Measurements from ENCODE around the gene SLC16A4. TPM values are rescaled to one million over a fixed set of nuclear protein-coding genes. Genes with fewer than 3 reads are reported as not detected.

Gene SLC16A4
- total and polyA plus RNA-seq, 2 experiments from 2014 or later, result 10.7 to 16.2 TPM

DNA sequence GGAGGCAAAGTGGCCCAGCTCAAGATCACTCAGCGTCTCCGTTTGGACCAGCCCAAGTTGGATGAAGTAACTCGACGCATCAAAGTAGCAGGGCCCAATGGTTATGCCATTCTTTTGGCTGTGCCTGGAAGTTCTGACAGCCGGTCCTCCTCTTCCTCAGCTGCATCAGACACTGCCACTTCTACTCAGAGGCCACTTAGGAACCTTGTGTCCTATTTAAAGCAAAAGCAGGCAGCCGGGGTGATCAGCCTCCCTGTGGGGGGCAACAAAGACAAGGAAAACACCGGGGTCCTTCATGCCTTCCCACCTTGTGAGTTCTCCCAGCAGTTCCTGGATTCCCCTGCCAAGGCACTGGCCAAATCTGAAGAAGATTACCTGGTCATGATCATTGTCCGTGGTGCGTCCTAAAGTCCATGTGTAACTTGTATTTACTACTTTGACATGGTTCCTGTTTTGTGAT, 48.9 kb downstream of the SLC16A4 start:
- DNase-seq (ENCODE audit: low spot score), result no peak
- Histone ChIP-seq H2AFZ (no peak overlapping the region), H3K9me3 (ENCODE audit: low read depth) (no peaks in the 10 kb centered on the region), H3K4me1 (ENCODE audit: insufficient read depth) (peaks cover 43% of the 10 kb centered on the region), H3K4me3 (peak overlapping the region; percentile 1), H3K36me3 (replicated peaks; ENCODE audit: insufficient read depth, low read depth) (no peaks in the 10 kb centered on the region), H3K9me2 (replicated peaks; ENCODE audit: insufficient read depth) (no peaks in the 10 kb centered on the region), H3K79me2 (peaks cover 72% of the 10 kb centered on the region), H3K27me3 (no peaks in the 10 kb centered on the region), H3K27ac (no peak overlapping the region), H3K4me2 (peak overlapping the region; percentile 86), H4K20me1 (ENCODE audit: insufficient read depth, poor library complexity, severe bottlenecking) (peaks cover 46% of the 10 kb centered on the region)
- 73% methylated on average over 9 of the region's 9 CpGs for WGBS (ENCODE audit: low lambda C conversion rate, missing lambda C conversion rate)
- TF ChIP-seq, protein P1, sequence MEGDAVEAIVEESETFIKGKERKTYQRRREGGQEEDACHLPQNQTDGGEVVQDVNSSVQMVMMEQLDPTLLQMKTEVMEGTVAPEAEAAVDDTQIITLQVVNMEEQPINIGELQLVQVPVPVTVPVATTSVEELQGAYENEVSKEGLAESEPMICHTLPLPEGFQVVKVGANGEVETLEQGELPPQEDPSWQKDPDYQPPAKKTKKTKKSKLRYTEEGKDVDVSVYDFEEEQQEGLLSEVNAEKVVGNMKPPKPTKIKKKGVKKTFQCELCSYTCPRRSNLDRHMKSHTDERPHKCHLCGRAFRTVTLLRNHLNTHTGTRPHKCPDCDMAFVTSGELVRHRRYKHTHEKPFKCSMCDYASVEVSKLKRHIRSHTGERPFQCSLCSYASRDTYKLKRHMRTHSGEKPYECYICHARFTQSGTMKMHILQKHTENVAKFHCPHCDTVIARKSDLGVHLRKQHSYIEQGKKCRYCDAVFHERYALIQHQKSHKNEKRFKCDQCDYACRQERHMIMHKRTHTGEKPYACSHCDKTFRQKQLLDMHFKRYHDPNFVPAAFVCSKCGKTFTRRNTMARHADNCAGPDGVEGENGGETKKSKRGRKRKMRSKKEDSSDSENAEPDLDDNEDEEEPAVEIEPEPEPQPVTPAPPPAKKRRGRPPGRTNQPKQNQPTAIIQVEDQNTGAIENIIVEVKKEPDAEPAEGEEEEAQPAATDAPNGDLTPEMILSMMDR (IDR thresholded peaks at IDR 0.05; ENCODE audit: poor library complexity), result no peak
- TF ChIP-seq EZH2 (IDR thresholded peaks at IDR 0.05; ENCODE audit: borderline replicate concordance) (no peak), EZH2phosphoT487 (IDR thresholded peaks at IDR 0.05; ENCODE audit: low read depth, severe bottlenecking, unreplicated experiment) (no peak)

DNA sequence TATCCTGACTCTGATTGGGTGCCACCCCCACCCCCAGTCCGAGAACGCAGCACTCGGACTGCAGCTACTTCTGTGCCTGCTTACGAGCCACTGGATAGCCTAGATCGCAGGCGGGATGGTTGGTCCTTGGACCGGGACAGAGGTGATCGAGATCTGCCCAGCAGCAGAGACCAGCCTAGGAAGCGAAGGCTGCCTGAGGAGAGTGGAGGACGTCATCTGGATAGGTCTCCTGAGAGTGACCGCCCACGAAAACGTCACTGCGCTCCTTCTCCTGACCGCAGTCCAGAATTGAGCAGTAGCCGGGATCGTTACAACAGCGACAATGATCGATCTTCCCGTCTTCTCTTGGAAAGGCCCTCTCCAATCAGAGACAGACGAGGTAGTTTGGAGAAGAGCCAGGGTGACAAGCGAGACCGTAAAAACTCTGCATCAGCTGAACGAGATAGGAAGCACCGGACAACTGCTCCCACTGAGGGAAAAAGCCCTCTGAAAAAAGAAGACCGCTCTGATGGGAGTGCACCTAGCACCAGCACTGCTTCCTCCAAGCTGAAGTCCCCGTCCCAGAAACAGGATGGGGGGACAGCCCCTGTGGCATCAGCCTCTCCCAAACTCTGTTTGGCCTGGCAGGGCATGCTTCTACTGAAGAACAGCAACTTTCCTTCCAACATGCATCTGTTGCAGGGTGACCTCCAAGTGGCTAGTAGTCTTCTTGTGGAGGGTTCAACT, 49.5 kb downstream of the SLC16A4 start:
- DNase-seq (ENCODE audit: low spot score), result no peak

DNA sequence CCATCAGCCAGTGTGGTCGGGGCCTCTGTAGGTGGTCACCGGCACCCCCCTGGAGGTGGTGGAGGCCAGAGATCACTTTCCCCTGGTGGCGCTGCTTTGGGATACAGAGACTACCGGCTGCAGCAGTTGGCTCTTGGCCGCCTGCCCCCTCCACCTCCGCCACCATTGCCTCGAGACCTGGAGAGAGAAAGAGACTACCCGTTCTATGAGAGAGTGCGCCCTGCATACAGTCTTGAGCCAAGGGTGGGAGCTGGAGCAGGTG, 50.7 kb downstream of the SLC16A4 start:
- Histone ChIP-seq H3K9me2 (replicated peaks; ENCODE audit: insufficient read depth) (no peaks in the 10 kb centered on the region), H3K36me3 (replicated peaks; ENCODE audit: insufficient read depth, low read depth) (no peaks in the 10 kb centered on the region), H3K4me1 (ENCODE audit: insufficient read depth) (peaks cover 33% of the 10 kb centered on the region), H4K20me1 (ENCODE audit: insufficient read depth, poor library complexity, severe bottlenecking) (peaks cover 37% of the 10 kb centered on the region), H2AFZ (no peak overlapping the region), H3K79me2 (peaks cover 54% of the 10 kb centered on the region), H3K27me3 (no peaks in the 10 kb centered on the region), H3K9me3 (ENCODE audit: low read depth) (no peaks in the 10 kb centered on the region), H3K4me3 (peak overlapping the region; percentile 52), H3K27ac (peak overlapping the region; percentile 89), H3K4me2 (peak overlapping the region; percentile 86)
- TF ChIP-seq, protein P1 (IDR thresholded peaks at IDR 0.05; ENCODE audit: poor library complexity), result no peak
- TF ChIP-seq EZH2 (IDR thresholded peaks at IDR 0.05; ENCODE audit: borderline replicate concordance) (no peak), EZH2phosphoT487 (IDR thresholded peaks at IDR 0.05; ENCODE audit: low read depth, severe bottlenecking, unreplicated experiment) (no peak)
- WGBS (ENCODE audit: low lambda C conversion rate, missing lambda C conversion rate), result 4% methylated on average over 9 of the region's 9 CpGs
- no peak for DNase-seq (ENCODE audit: low spot score)

More for the DNA sequence above, 49.5 kb downstream of the SLC16A4 start:
- Histone ChIP-seq H3K4me3 (no peak overlapping the region), H3K27ac (no peak overlapping the region), H3K36me3 (replicated peaks; ENCODE audit: insufficient read depth, low read depth) (no peaks in the 10 kb centered on the region), H3K4me1 (ENCODE audit: insufficient read depth) (peaks cover 37% of the 10 kb centered on the region), H3K79me2 (peaks cover 66% of the 10 kb centered on the region), H3K27me3 (no peaks in the 10 kb centered on the region), H3K9me2 (replicated peaks; ENCODE audit: insufficient read depth) (no peaks in the 10 kb centered on the region), H2AFZ (no peak overlapping the region), H4K20me1 (ENCODE audit: insufficient read depth, poor library complexity, severe bottlenecking) (peaks cover 46% of the 10 kb centered on the region), H3K4me2 (peak overlapping the region; percentile 86), H3K9me3 (ENCODE audit: low read depth) (no peaks in the 10 kb centered on the region)
- WGBS (ENCODE audit: low lambda C conversion rate, missing lambda C conversion rate), result 90% methylated on average over 27 of the region's 27 CpGs
- TF ChIP-seq EZH2phosphoT487 (IDR thresholded peaks at IDR 0.05; ENCODE audit: low read depth, severe bottlenecking, unreplicated experiment) (no peak), EZH2 (IDR thresholded peaks at IDR 0.05; ENCODE audit: borderline replicate concordance) (no peak)
- TF ChIP-seq, protein P1 (IDR thresholded peaks at IDR 0.05; ENCODE audit: poor library complexity), result no peak

All from hepatocyte (in vitro differentiated cells).